Breast epithelium (tissue), 3 donors: ENCODE measurements around the gene SLC25A45.

Experiments used
- POLR2A ChIP-seq: fragments of 450-650 bp; IDR thresholded peaks from one replicate; pipeline ENCODE4 v1.6.1; 2016; ENCODE audit warnings: antibody characterized with exemption, mild to moderate bottlenecking, moderate library complexity
- POLR2AphosphoS5 ChIP-seq, 3 donors: sonication (generic); formaldehyde crosslinking; IDR thresholded peaks; one replicate each; pipeline ENCODE4 v1.6.1; 2017; ENCODE audit warnings: antibody characterized with exemption in 3 of 3
- TF ChIP-seq, protein P1 (sequence below), 3 donors: fragments of 450-650 bp; IDR thresholded peaks; one replicate each; pipeline ENCODE4 v1.5.1; 2016 to 2017; ENCODE audit warnings: antibody characterized with exemption in 3 of 3, mild to moderate bottlenecking in 3 of 3, moderate library complexity in 3 of 3

DNA sequence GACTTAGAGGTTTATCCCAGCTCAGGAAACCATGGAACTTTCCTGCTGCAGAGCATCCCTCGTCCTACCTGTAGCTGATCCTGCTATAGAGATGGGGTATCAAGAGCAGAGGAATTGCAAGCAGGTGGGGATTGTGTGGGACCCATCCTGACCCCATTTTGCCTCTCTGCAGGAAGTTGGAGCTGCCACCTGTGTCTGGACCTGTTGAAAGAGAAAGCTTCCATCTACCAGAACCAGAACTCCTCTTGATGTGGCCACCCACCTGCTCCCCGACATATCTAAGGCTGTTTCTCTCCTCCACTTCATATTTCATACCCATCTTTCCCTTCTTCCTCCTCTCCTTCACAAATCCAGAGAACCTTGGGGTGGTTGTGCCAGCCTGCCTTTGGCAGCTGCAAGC lies 30.9 kb downstream of the SLC25A45 start:
- TF ChIP-seq, protein P1, sequence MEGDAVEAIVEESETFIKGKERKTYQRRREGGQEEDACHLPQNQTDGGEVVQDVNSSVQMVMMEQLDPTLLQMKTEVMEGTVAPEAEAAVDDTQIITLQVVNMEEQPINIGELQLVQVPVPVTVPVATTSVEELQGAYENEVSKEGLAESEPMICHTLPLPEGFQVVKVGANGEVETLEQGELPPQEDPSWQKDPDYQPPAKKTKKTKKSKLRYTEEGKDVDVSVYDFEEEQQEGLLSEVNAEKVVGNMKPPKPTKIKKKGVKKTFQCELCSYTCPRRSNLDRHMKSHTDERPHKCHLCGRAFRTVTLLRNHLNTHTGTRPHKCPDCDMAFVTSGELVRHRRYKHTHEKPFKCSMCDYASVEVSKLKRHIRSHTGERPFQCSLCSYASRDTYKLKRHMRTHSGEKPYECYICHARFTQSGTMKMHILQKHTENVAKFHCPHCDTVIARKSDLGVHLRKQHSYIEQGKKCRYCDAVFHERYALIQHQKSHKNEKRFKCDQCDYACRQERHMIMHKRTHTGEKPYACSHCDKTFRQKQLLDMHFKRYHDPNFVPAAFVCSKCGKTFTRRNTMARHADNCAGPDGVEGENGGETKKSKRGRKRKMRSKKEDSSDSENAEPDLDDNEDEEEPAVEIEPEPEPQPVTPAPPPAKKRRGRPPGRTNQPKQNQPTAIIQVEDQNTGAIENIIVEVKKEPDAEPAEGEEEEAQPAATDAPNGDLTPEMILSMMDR (IDR thresholded peaks at IDR 0.05), result no peak
- no peak for TF ChIP-seq POLR2A
- TF ChIP-seq POLR2AphosphoS5 (IDR thresholded peaks at IDR 0.05), result no peak
